Liver (tissue), 9 donors: ENCODE measurements around the gene PFKFB4. TPM values are rescaled to one million over a fixed set of nuclear protein-coding genes. Genes with fewer than 3 reads are reported as not detected.

ENCODE experiments used
- DNase-seq: peaks from one replicate; pipeline ENCODE4 v3.0.0-alpha.2; 2017; ENCODE audit warnings: low spot score
- H3K27ac ChIP-seq, 2 donors: one replicate each; pipeline ENCODE4 v1.7.0; 2013; ENCODE audit warnings: inconsistent platforms in 2 of 2, low read length in 2 of 2, control low read depth in 1 of 2, low read depth in 1 of 2, mild to moderate bottlenecking in 1 of 2
- H3K27me3 ChIP-seq, 4 donors: one replicate each; pipeline versions ENCODE4 v1.6.1 to v1.7.0; 2013; ENCODE audit warnings: low read length in 3 of 4, inconsistent platforms in 1 of 4, mild to moderate bottlenecking in 1 of 4, moderate library complexity in 1 of 4; ENCODE audit not compliant: control insufficient read depth in 4 of 4, insufficient read depth in 4 of 4
- H3K36me3 ChIP-seq, 4 donors: one replicate each; pipeline versions ENCODE4 v1.6.1 to v1.7.0; 2013; ENCODE audit warnings: low read length in 3 of 4, mild to moderate bottlenecking in 3 of 4, low read depth in 1 of 4, moderate library complexity in 1 of 4; ENCODE audit not compliant: control insufficient read depth in 4 of 4, insufficient read depth in 3 of 4
- H3K4me1 ChIP-seq, 4 donors: one replicate each; pipeline versions ENCODE4 v1.6.1 to v1.7.0; 2013; ENCODE audit warnings: low read length in 3 of 4, mild to moderate bottlenecking in 3 of 4, moderate library complexity in 1 of 4; ENCODE audit not compliant: control insufficient read depth in 4 of 4, insufficient read depth in 4 of 4
- H3K4me3 ChIP-seq, 3 donors: one replicate each; pipeline versions ENCODE4 v1.6.1 to v1.7.0; 2013; ENCODE audit warnings: low read length in 3 of 3, control low read depth in 1 of 3, low read depth in 1 of 3, mild to moderate bottlenecking in 1 of 3
- H3K9ac ChIP-seq, 2 donors: one replicate each; pipeline ENCODE4 v1.7.0; 2013; ENCODE audit warnings: low read length in 2 of 2, mild to moderate bottlenecking in 2 of 2, moderate library complexity in 2 of 2, control low read depth in 1 of 2, low read depth in 1 of 2
- H3K9me3 ChIP-seq, 4 donors: one replicate each; pipeline versions ENCODE4 v1.6.1 to v1.7.0; 2013; ENCODE audit warnings: low read length in 3 of 4; ENCODE audit not compliant: control insufficient read depth in 4 of 4
- FOXA1 ChIP-seq: IDR thresholded peaks from 2 replicates; pipeline ENCODE4 v1.6.1; 2016; ENCODE audit warnings: antibody characterized with exemption
- FOXA2 ChIP-seq: IDR thresholded peaks from 2 replicates; pipeline ENCODE4 v1.6.1; 2016; ENCODE audit warnings: antibody characterized with exemption
- GABPA ChIP-seq, 2 donors: IDR thresholded peaks in 1 of 2; conservative IDR thresholded peaks in 1 of 2; 2 replicates each; pipeline ENCODE4 v1.6.1; 2016; ENCODE audit warnings: antibody characterized with exemption in 2 of 2, mild to moderate bottlenecking in 1 of 2, moderate library complexity in 1 of 2
- HNF4A ChIP-seq, 2 donors: conservative IDR thresholded peaks; 2 replicates each; pipeline ENCODE4 v1.6.1; 2016; ENCODE audit warnings: antibody characterized with exemption in 2 of 2, mild to moderate bottlenecking in 2 of 2
- JUND ChIP-seq, 2 donors: IDR thresholded peaks; 2 replicates each; pipeline ENCODE4 v1.6.1; 2016; ENCODE audit warnings: antibody characterized with exemption in 2 of 2
- RAD21 ChIP-seq, 2 donors: IDR thresholded peaks; 2 replicates each; pipeline ENCODE4 v1.6.1; 2016; ENCODE audit warnings: antibody characterized with exemption in 2 of 2, mild to moderate bottlenecking in 2 of 2
- RXRA ChIP-seq, 2 donors: IDR thresholded peaks; 2 replicates each; pipeline ENCODE4 v1.6.1; 2017 to 2018; ENCODE audit warnings: antibody characterized with exemption in 2 of 2, mild to moderate bottlenecking in 1 of 2
- SP1 ChIP-seq: IDR thresholded peaks from 2 replicates; pipeline ENCODE4 v1.6.1; 2018; ENCODE audit warnings: antibody characterized with exemption, mild to moderate bottlenecking
- TAF1 ChIP-seq: conservative IDR thresholded peaks from 2 replicates; pipeline ENCODE4 v1.6.1; 2016; ENCODE audit warnings: antibody characterized with exemption, mild to moderate bottlenecking
- YY1 ChIP-seq: IDR thresholded peaks from 2 replicates; pipeline ENCODE4 v1.6.1; 2016; ENCODE audit warnings: antibody characterized with exemption, mild to moderate bottlenecking
- WGBS: extraction: QIAGEN DNeasy Blood & Tissue Kit; methylation state at CpG from one replicate; pipeline ENCODE4 v1.1.7; 2013; 5-methylcytosine and 5-hydroxymethylcytosine counted together
- polyA plus RNA-seq, 2 donors: library from polyadenylated mRNA; stranded (reverse) in 1 of 2; unstranded in 1 of 2; fragments of 200-250 nt in 1 of 2; fragments of >200 nt in 1 of 2; fragmentation: Nextera tagmentation in 1 of 2; extraction: Ambion mirVana in 1 of 2; gene quantifications; one replicate each; pipeline versions ENCODE4 v1.2.1 to v1.2.3, GENCODE V29; 2013 to 2015
- total RNA-seq, 2 donors: library from RNA; depleted of rRNA; stranded (reverse); fragments of >200 nt; gene quantifications; one replicate each; pipeline ENCODE4 v1.2.3, GENCODE V29; 2014
- TF ChIP-seq, protein P1 (sequence below): IDR thresholded peaks from 2 replicates; pipeline ENCODE4 v1.6.1; 2016; ENCODE audit warnings: antibody characterized with exemption, mild to moderate bottlenecking
- TF ChIP-seq, protein P2 (sequence below): IDR thresholded peaks from 2 replicates; pipeline ENCODE4 v1.6.1; 2016; ENCODE audit warnings: antibody characterized with exemption
- TF ChIP-seq, protein P3 (sequence below): IDR thresholded peaks from 2 replicates; pipeline ENCODE4 v1.6.1; 2016; ENCODE audit warnings: antibody characterized with exemption
- TF ChIP-seq, protein P4 (sequence below): fragments of 150-350 bp; IDR thresholded peaks from 2 replicates; pipeline ENCODE4 v1.5.1; 2017; ENCODE audit warnings: improper control_type of control experiment, low read depth, low read length; ENCODE audit not compliant: missing input control
- TF ChIP-seq, protein P5 (sequence below): IDR thresholded peaks from 2 replicates; pipeline ENCODE4 v1.6.1; 2016; ENCODE audit warnings: antibody characterized with exemption
- donor health status: healthy.
- donor health status: healthy.
- donor health status: healthy.
- donor health status: healthy.
- donor health status: healthy.

The PFKFB4 gene
- total and polyA plus RNA-seq, 4 donors: 0.46 to 5.3 (median 1.7) TPM

DNA sequence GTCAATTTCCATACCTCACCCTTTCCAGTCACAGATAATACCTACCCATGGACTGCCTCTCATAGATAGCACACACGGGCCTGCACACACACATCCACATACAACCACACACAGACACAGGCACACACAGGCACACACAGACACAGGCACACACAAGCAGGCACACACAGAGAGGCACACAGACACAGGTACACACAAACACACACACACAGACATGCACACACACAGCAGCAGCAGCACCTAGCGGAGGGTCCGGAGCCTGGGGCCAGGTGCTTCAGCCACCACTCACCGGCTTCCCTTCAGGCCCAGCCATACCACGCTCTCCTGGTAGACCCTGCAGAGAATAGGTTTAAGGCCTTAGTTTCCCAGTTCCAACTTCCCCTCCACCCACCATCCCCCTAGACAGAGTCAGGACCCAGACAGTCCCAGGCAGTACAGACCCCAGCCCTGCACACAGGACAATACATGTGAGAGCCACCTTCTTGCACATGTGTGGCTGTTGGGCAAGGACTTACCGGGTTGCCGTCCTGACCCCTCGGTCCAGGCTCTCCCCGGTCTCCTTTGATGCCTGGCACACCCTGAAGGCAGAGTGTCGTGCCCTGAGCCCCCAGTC is 17.5 kb upstream of the PFKFB4 start:
- TF ChIP-seq FOXA1: no peak
- TF ChIP-seq RXRA (IDR thresholded peaks at IDR 0.05): no peak
- TF ChIP-seq SP1: no peak
- no peak for TF ChIP-seq FOXA2
- TF ChIP-seq GABPA (IDR thresholded peaks at IDR 0.05 in 1 of 2, conservative IDR thresholded peaks at IDR 0.05 in 1 of 2): no peak
- TF ChIP-seq, protein P1, sequence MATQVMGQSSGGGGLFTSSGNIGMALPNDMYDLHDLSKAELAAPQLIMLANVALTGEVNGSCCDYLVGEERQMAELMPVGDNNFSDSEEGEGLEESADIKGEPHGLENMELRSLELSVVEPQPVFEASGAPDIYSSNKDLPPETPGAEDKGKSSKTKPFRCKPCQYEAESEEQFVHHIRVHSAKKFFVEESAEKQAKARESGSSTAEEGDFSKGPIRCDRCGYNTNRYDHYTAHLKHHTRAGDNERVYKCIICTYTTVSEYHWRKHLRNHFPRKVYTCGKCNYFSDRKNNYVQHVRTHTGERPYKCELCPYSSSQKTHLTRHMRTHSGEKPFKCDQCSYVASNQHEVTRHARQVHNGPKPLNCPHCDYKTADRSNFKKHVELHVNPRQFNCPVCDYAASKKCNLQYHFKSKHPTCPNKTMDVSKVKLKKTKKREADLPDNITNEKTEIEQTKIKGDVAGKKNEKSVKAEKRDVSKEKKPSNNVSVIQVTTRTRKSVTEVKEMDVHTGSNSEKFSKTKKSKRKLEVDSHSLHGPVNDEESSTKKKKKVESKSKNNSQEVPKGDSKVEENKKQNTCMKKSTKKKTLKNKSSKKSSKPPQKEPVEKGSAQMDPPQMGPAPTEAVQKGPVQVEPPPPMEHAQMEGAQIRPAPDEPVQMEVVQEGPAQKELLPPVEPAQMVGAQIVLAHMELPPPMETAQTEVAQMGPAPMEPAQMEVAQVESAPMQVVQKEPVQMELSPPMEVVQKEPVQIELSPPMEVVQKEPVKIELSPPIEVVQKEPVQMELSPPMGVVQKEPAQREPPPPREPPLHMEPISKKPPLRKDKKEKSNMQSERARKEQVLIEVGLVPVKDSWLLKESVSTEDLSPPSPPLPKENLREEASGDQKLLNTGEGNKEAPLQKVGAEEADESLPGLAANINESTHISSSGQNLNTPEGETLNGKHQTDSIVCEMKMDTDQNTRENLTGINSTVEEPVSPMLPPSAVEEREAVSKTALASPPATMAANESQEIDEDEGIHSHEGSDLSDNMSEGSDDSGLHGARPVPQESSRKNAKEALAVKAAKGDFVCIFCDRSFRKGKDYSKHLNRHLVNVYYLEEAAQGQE: no peak
- TF ChIP-seq TAF1: no peak
- no peak for TF ChIP-seq RAD21 (IDR thresholded peaks at IDR 0.05)
- TF ChIP-seq HNF4A (conservative IDR thresholded peaks at IDR 0.05): no peak
- no peak for TF ChIP-seq JUND (IDR thresholded peaks at IDR 0.05)
- TF ChIP-seq, protein P2, sequence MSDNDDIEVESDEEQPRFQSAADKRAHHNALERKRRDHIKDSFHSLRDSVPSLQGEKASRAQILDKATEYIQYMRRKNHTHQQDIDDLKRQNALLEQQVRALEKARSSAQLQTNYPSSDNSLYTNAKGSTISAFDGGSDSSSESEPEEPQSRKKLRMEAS: no peak
- TF ChIP-seq, protein P3, sequence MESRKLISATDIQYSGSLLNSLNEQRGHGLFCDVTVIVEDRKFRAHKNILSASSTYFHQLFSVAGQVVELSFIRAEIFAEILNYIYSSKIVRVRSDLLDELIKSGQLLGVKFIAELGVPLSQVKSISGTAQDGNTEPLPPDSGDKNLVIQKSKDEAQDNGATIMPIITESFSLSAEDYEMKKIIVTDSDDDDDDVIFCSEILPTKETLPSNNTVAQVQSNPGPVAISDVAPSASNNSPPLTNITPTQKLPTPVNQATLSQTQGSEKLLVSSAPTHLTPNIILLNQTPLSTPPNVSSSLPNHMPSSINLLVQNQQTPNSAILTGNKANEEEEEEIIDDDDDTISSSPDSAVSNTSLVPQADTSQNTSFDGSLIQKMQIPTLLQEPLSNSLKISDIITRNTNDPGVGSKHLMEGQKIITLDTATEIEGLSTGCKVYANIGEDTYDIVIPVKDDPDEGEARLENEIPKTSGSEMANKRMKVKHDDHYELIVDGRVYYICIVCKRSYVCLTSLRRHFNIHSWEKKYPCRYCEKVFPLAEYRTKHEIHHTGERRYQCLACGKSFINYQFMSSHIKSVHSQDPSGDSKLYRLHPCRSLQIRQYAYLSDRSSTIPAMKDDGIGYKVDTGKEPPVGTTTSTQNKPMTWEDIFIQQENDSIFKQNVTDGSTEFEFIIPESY: no peak
- TF ChIP-seq, protein P4, sequence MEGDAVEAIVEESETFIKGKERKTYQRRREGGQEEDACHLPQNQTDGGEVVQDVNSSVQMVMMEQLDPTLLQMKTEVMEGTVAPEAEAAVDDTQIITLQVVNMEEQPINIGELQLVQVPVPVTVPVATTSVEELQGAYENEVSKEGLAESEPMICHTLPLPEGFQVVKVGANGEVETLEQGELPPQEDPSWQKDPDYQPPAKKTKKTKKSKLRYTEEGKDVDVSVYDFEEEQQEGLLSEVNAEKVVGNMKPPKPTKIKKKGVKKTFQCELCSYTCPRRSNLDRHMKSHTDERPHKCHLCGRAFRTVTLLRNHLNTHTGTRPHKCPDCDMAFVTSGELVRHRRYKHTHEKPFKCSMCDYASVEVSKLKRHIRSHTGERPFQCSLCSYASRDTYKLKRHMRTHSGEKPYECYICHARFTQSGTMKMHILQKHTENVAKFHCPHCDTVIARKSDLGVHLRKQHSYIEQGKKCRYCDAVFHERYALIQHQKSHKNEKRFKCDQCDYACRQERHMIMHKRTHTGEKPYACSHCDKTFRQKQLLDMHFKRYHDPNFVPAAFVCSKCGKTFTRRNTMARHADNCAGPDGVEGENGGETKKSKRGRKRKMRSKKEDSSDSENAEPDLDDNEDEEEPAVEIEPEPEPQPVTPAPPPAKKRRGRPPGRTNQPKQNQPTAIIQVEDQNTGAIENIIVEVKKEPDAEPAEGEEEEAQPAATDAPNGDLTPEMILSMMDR: no peak
- TF ChIP-seq, protein P5, sequence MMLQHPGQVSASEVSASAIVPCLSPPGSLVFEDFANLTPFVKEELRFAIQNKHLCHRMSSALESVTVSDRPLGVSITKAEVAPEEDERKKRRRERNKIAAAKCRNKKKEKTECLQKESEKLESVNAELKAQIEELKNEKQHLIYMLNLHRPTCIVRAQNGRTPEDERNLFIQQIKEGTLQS: no peak
- no peak for TF ChIP-seq YY1
- H3K4me1 ChIP-seq: no peaks in the 10 kb centered on the region
- no peak overlapping the region for H3K9ac ChIP-seq
- H3K4me3 ChIP-seq: no peak overlapping the region
- no peaks in the 10 kb centered on the region for H3K36me3 ChIP-seq
- no peaks in the 10 kb centered on the region for H3K27me3 ChIP-seq
- H3K27ac ChIP-seq: no peak overlapping the region
- DNase-seq: no peak
- no peaks in the 10 kb centered on the region for H3K9me3 ChIP-seq
- WGBS: 96% methylated on average over 10 of the region's 10 CpGs

DNA sequence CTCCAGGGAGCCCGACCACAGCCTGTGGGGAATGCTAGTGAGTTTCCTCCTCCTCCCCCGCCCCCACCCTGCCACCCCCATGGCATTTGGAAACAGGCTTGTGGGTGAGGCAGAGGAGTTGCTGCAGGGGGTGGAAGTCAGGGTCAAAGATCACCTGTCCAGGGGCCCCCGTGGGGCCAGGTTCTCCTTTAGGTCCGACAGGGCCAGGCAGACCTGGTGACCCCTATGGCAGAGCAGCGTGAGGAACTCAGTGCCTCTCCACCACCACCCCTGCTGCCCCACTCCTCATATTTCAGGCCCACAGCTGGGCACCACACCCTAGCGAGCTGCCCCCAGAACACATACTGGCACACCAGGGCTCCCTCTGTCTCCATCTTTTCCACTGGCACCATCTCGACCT is 15.9 kb upstream of the PFKFB4 start:
- DNase-seq: no peak
- 89% methylated on average over 7 of the region's 7 CpGs for WGBS
- no peaks in the 10 kb centered on the region for H3K36me3 ChIP-seq
- no peak for TF ChIP-seq YY1
- TF ChIP-seq, protein P1: no peak
- TF ChIP-seq JUND (IDR thresholded peaks at IDR 0.05): no peak
- TF ChIP-seq GABPA (IDR thresholded peaks at IDR 0.05 in 1 of 2, conservative IDR thresholded peaks at IDR 0.05 in 1 of 2): no peak
- TF ChIP-seq, protein P4: no peak
- TF ChIP-seq, protein P5: no peak
- TF ChIP-seq SP1: no peak
- TF ChIP-seq, protein P2: no peak
- TF ChIP-seq FOXA1: no peak
- no peak for TF ChIP-seq RXRA (IDR thresholded peaks at IDR 0.05)

More for the DNA sequence above, 15.9 kb upstream of the PFKFB4 start:
- Histone ChIP-seq H3K4me3 (no peak overlapping the region), H3K9me3 (no peaks in the 10 kb centered on the region), H3K4me1 (no peaks in the 10 kb centered on the region), H3K27ac (no peak overlapping the region), H3K9ac (no peak overlapping the region), H3K27me3 (no peaks in the 10 kb centered on the region)
